ENCODE results near the gene AKAP12.
"Not testable (repeated sequence)": the region's sequence is repeated elsewhere in the genome, so short reads cannot be mapped to it uniquely, and the experiment has no call there.

The AKAP12 gene

DNA sequence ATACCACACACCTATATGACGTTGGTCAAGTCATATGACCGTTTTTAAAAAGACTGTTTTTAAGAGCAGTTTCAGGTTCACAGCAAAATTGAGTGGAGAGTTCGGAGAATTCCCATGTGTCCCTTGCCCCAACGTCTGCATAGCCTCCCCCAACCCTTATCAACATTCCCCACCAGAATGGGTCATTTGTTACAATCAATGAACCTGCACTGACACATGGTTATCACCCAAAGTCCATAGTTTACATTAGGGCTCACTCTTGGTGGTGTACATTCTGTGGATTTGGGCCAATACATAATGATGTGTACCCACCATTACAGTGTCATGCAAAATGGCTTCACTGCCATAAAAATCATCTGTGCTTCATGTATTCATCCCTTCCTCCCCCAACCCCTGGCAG is 99.6 kb downstream of the AKAP12 start:
- DNase-seq (ENCODE audit: low read depth in 1 of 2, low spot score in 1 of 2) = no peak

DNA sequence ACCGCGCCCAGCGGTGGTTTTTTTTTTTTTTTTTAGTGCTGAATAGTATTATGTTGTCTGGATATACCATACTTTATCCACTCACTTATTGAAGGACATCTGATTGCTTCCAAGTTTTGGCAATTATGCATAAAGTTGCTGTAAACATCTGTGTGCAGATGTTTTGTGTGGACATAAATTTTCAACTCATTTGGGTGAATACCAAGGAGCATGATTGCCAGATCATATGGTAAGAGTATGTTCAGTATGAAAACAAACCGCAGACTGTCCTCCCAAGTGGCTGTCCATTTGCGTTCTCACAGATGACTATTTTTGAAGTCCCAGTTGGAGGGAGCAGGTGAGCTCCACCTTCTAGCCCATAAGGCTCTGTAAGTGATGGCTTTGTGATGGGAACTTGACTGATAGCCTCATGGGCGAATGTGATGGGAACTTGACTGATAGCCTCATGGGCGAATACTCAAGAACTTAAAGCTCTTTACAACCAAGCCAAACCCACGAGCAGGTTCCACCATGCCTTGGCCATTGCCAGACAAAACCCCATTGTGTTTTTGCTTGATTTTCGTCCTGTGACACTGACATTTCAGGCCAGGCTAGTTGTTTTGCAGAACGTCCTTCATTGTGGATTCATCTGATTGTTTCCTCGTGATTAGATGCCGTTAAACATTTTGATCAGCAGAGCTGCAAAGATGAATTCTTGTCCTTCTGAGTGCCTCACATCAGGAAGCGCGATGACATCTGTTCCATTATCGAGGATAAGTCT is 100.6 kb downstream of the AKAP12 start:
- DNase-seq (ENCODE audit: low read depth in 1 of 2, low spot score in 1 of 2) = no peak

DNA sequence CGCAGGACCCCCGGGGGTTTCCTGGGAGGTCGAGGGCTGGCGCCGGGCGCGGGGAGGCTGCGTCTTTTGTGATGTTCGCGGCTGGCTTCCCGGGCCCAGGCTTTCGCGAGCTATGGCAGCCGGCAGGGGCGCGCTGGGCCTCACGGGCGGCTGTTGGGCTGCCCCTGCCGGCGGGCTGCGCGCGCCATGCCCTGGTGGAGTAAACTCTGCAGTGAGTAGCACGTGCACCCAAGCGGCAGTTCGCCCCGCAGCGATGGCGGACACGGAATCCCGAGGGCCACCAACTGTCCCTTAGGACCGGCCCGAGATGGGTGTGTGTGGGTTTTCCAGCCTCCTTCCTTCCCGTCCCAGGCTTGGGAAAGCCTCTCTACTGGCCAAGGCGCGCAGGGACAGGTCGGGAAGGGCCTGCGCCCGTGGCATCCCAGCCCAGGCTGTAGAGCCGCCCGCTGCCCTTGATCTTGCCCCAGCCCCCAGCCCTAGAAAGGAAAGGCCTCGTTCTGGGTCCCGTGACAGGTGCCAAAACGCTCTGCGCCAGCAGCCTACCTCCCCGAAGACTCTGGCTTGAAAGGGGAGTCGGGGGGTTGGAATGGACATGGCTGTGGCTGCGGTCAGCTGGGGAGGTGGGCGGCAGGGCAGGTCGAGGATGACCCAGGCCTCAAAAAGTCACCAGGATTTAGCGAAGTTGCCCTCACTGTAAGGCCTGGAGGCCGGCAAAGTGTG is 101.9 kb downstream of the AKAP12 start:
- no peak for DNase-seq (ENCODE audit: low read depth in 1 of 2, low spot score in 1 of 2)

DNA sequence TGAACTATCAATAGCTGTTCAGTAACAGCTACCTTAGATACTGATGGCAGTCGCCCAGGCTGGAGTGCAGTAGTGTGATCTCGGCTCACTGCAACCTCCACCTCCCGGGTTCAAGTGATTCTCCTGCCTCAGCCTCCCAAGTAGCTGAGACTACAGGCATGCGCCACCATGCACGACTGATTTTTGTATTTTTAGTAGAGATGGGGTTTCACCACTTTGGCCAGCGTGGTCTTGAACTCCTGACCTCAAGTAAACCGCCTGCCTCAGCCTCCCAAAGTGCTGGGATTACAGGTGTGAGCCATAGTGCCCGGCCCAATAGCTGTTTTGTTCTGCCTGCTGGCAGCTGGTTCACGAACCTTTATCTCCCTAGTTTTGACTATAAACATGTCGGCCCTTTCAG is 103.0 kb downstream of the AKAP12 start:
- not testable (repeated sequence) for DNase-seq (ENCODE audit: low read depth in 1 of 2, low spot score in 1 of 2)

DNA sequence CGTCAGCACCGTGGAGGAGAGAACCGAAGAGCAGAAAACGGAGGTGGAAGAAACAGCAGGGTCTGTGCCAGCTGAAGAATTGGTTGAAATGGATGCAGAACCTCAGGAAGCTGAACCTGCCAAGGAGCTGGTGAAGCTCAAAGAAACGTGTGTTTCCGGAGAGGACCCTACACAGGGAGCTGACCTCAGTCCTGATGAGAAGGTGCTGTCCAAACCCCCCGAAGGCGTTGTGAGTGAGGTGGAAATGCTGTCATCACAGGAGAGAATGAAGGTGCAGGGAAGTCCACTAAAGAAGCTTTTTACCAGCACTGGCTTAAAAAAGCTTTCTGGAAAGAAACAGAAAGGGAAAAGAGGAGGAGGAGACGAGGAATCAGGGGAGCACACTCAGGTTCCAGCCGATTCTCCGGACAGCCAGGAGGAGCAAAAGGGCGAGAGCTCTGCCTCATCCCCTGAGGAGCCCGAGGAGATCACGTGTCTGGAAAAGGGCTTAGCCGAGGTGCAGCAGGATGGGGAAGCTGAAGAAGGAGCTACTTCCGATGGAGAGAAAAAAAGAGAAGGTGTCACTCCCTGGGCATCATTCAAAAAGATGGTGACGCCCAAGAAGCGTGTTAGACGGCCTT is 110.0 kb downstream of the AKAP12 start:
- no peak for DNase-seq (ENCODE audit: low read depth in 1 of 2, low spot score in 1 of 2)

DNA sequence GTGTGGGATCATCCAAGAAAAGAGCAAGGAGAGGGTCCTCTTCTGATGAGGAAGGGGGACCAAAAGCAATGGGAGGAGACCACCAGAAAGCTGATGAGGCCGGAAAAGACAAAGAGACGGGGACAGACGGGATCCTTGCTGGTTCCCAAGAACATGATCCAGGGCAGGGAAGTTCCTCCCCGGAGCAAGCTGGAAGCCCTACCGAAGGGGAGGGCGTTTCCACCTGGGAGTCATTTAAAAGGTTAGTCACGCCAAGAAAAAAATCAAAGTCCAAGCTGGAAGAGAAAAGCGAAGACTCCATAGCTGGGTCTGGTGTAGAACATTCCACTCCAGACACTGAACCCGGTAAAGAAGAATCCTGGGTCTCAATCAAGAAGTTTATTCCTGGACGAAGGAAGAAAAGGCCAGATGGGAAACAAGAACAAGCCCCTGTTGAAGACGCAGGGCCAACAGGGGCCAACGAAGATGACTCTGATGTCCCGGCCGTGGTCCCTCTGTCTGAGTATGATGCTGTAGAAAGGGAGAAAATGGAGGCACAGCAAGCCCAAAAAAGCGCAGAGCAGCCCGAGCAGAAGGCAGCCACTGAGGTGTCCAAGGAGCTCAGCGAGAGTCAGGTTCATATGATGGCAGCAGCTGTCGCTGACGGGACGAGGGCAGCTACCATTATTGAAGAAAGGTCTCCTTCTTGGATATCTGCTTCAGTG is 110.8 kb downstream of the AKAP12 start:
- DNase-seq (ENCODE audit: low read depth in 1 of 2, low spot score in 1 of 2) = no peak

DNA sequence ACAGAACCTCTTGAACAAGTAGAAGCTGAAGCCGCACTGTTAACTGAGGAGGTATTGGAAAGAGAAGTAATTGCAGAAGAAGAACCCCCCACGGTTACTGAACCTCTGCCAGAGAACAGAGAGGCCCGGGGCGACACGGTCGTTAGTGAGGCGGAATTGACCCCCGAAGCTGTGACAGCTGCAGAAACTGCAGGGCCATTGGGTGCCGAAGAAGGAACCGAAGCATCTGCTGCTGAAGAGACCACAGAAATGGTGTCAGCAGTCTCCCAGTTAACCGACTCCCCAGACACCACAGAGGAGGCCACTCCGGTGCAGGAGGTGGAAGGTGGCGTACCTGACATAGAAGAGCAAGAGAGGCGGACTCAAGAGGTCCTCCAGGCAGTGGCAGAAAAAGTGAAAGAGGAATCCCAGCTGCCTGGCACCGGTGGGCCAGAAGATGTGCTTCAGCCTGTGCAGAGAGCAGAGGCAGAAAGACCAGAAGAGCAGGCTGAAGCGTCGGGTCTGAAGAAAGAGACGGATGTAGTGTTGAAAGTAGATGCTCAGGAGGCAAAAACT is 111.5 kb downstream of the AKAP12 start:
- no peak for DNase-seq (ENCODE audit: low read depth in 1 of 2, low spot score in 1 of 2)

DNA sequence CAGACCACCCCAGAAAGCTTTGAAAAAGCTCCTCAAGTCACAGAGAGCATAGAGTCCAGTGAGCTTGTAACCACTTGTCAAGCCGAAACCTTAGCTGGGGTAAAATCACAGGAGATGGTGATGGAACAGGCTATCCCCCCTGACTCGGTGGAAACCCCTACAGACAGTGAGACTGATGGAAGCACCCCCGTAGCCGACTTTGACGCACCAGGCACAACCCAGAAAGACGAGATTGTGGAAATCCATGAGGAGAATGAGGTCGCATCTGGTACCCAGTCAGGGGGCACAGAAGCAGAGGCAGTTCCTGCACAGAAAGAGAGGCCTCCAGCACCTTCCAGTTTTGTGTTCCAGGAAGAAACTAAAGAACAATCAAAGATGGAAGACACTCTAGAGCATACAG is 112.0 kb downstream of the AKAP12 start:
- DNase-seq (ENCODE audit: low read depth in 1 of 2, low spot score in 1 of 2) = no peak

DNA sequence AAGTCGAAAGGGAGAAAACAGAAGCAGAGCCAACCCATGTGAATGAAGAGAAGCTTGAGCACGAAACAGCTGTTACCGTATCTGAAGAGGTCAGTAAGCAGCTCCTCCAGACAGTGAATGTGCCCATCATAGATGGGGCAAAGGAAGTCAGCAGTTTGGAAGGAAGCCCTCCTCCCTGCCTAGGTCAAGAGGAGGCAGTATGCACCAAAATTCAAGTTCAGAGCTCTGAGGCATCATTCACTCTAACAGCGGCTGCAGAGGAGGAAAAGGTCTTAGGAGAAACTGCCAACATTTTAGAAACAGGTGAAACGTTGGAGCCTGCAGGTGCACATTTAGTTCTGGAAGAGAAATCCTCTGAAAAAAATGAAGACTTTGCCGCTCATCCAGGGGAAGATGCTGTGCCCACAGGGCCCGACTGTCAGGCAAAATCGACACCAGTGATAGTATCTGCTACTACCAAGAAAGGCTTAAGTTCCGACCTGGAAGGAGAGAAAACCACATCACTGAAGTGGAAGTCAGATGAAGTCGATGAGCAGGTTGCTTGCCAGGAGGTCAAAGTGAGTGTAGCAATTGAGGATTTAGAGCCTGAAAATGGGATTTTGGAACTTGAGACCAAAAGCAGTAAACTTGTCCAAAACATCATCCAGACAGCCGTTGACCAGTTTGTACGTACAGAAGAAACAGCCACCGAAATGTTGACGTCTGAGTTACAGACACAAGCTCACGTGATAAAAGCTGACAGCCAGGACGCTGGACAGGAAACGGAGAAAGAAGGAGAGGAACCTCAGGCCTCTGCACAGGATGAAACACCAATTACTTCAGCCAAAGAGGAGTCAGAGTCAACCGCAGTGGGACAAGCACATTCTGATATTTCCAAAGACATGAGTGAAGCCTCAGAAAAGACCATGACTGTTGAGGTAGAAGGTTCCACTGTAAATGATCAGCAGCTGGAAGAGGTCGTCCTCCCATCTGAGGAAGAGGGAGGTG is 112.9 kb downstream of the AKAP12 start:
- no peak for DNase-seq (ENCODE audit: low read depth in 1 of 2, low spot score in 1 of 2)

DNA sequence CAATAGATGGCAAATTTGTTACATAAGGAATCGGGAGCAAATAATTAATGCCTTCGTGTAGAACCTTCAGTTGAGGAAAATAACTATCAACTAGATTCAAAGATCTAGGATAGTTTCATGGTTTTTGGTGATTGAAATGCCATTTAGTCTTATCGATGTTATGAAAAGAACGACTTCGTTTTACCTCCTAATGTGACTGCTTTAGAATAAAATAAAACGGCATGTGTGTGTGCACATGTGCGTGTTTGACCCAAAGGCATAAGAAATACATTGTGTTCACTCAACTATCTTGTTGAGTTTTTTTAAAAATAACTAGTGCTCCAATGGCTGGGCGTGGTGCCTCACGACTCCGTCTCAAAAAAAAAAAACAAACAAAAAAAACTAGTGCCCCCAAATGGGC is 114.0 kb downstream of the AKAP12 start:
- DNase-seq (ENCODE audit: low read depth in 1 of 2, low spot score in 1 of 2) = no peak

DNA sequence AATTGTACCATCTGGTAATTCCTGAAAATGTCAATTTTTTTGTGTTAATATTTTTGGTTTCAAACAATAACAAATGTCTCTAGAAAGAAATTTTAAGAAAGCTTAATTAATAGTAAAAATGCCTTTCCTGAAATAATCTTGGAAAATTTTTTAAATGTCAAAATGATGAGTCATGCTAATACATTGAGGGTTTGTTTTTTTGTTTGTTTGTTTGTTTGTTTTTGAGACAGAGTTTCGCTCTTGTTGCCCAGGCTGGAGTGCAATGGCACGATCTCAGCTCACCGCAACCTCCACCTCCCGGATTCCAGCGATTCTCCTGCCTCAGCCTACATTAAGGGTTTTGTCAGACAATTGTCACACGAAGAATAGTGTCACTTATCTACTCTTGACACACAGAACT is 117.2 kb downstream of the AKAP12 start:
- DNase-seq (ENCODE audit: low read depth in 1 of 2, low spot score in 1 of 2) = not testable (repeated sequence)

DNA sequence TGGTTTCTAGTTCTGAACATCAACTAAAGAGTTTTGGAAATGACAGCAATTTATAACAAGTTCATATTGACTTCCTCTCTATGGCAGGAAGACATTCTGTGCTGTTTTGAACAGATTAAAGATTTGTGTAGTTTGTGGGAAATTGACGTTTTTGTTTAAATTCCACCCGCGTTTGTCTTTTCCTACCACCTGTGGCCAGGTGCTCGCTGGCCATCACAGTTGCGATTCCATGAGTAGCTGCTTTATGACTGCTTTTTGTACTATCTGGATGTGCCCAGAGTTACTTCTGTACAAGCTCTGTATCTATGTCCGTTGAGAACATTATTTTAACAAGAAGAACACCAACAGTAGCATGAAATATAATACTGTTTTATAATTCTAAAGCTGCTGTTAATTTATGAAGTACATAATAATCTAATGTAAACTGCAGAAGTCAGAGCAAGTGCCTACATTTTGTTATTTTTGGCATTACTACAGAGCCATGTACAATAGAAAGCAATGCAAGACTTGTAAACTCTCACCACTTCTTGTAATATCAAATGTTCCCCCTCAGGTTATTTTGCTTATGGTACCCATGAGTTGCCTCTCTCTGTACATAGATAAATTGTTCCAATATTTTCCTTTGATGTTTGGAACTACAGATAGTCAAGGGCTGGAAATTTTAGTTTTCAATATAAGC is 118.1 kb downstream of the AKAP12 start:
- DNase-seq (ENCODE audit: low read depth in 1 of 2, low spot score in 1 of 2) = no peak

DNA sequence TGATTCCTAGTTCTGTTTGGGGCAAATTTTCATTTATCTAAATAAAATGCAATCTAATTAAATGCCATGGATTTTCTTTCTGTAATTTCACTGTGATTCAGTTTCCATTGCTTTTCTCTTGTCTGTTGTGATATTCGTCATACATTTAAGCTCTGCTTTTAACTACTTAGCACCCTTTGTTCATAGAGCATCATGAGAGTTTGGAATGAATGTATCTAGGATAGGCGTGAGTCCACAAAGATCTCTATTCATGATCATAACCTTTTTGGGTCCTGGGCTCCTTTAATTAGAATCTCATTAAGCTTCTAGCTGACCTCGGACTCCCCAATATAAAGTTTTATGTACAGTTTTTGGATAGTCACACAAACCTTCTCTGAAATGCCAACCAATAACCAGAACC is 118.7 kb downstream of the AKAP12 start:
- no peak for DNase-seq (ENCODE audit: low read depth in 1 of 2, low spot score in 1 of 2)

DNA sequence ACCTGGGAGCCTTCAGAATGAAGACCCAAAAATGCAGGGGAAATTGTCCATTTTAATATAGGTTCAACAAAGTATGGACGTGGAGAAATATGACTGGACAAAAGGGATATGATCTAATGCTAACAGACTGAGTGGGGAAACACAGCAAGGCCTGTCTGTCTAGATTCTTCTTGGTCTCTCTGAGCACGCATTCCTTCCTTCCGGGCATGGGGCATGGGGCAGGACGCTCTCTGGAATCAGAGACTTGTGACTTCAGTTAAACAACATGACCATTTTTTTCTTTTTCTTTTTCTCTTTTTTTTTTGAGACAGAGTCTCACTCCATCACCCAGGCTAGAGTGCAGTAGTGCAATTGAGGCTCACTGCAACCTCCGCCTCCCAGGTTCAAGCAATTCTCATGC is 119.7 kb downstream of the AKAP12 start:
- no peak for DNase-seq (ENCODE audit: low read depth in 1 of 2, low spot score in 1 of 2)

DNA sequence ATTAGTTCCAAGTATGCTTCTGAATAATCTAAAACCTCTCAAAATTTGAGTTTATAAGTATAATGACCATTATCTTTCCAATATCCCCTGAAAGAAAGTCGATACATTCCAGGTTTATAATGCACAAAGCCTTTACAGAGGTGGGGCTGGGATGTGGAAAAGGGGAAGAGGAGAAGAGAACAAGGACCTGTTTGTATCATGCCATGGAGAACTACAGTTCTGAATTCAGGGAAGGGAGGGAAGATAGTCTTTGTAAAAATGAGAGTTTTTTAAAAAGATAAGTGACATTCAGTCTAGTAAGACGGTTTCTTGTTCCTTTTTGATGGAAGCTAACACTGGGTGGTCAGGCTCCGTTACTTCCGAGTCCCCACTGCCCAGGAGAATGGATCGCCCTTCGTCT is 125.5 kb downstream of the AKAP12 start:
- no peak for DNase-seq (ENCODE audit: low read depth in 1 of 2, low spot score in 1 of 2)

DNA sequence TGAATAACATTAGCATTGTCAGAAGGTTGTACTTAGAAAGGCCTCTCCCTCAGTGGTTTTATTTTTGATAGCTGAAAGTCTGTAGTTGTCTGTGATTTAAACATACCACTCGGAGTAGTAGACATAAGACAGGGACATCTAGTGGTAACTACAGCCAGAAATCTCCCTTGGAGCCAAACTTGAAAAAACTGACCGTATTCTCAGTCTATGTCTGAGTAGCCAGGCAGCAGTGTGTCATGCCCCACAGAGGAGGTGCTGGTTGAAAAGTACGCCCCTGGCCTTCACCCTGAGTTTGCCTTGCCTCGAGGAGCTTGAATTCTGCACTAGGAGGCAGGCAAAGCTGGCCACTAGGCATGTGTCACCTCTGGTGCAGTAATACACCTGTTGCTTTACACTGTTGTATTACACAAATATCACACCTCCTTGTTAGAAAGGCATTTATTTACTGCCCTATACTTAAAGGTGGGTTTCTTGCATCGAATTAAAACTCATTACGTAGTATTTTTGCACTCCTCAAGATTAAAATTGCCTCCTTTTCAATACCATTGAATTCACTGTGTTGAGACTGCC is 130.8 kb downstream of the AKAP12 start:
- no peak for DNase-seq (ENCODE audit: low read depth in 1 of 2, low spot score in 1 of 2)

DNA sequence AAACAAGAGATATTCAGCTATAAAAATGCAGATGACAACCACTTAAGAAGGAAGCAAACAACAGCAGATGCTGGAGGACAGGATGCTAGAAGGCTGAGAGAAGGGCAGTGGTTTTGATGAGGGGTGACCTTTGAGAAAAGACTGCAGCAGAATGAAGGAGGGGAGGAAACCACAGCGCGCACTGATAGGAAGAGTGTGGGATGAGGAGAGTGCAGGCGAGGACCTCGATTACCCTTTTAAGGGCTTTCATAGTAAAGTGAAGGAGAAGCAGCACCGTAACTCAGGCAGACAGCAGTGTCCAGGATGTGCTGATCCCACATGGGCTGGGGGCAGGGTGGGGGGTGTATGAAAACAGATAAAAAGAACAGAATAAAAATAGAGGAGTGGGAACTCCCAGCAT is 132.4 kb downstream of the AKAP12 start:
- no peak for DNase-seq (ENCODE audit: low read depth in 1 of 2, low spot score in 1 of 2)

DNA sequence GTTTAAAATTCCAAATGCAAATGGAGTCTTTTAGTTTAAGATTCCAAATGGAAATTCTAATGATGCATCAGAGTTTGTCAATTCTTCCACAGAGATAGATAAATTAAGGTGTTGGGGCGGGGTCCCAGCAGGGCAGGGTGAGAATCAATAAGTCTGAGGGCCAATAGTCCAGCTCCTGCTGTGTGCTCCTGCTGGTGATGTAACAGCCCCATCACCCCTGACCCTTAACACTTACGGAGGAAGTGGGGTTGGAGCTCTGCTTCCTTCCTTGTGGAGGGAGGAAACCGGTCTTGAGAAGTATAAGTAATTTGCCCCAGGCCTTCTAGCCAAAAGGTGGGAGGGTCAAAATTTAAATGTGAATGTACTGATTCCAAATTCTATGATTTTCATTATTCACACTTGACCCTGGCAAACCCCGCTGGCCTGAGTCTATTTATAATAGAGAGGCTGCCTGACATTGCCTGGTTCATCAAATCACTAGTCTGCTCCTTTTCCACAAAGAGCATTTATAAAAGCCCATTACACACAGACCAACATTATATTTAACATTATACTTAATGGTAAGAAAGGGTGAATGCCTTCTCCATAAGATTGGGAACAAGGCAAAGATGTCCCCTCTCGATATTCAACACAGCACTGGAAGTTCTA is 134.4 kb downstream of the AKAP12 start:
- no peak for DNase-seq (ENCODE audit: low read depth in 1 of 2, low spot score in 1 of 2)

DNA sequence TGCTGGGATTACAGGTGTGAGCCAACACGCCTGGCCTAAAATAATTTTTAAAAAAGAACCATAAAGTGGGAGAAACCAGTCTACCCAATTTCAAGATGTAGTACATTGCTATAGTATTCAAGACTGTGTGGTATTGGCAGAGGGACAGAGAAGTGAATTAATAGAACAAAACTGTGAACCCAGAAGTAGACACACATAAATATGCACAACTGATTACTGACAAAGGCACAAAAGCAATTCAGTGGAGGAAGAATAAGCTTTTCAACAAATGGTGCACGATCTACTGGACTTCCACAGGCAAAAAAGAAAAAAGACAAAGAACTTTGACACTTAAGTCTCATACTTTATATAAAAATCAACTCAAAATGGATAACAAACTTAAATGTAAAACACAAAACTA is 136.1 kb downstream of the AKAP12 start:
- DNase-seq (ENCODE audit: low read depth in 1 of 2, low spot score in 1 of 2) = no peak
